Suppressor macrophage treated with lipopolysaccharide for 4 hours (primary cell): ENCODE results near the gene NDUFA9.
A peak's percentile ranks its signal among the peaks of the same experiment; 100 is the strongest.

Experiments
- DNase-seq: peaks from one replicate; pipeline ENCODE4 v3.0.0-alpha.2; 2020

NDUFA9 gene

DNA sequence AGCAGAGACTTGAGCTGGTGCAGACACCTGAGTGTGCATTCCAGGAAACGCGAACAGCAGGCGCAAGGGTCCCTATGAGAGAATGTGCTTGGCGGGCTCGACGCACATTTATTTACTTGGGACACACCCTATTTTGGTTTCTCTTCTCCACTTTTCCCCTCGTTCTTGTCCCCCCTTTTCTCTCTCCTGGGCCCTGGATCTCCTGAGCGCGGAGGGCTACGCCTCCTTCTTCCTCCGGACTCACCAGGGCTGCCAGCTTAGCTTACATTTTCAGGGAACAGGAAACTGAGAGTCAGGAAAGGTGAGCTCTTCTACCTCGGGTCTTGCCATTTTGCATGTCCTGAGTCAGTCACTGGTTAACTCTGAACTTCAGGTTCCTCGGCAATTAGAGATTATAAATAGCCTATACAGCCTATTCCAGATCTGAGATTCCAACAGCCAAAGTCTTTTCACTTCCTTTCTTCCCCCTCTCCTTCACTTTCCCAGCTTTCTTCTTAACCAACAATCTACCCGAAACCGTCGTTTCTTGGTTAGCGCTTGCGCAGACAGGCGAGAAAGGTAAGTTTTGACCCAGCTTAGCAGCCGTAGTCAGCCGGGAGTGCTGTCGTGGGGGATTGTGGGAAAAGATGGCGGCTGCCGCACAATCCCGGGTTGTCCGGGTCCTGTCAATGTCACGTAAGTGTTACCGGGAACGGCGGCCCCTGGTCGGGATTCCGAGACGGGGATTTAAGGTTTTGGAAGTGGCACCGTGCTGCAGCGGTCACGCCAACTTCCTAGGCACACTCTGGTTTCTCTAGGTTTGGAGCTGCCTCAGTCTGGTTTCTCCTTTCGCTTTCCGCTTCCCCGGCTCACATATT lies at the start of gene NDUFA9, which contains the start of gene AKAP3:
TSS of gene NDUFA9 (plus strand) at position 614 of the 857 bp plus-strand sequence. CDS start at position 627, 13 bp downstream.
TSS of gene AKAP3 (minus strand) at position 551 of the 857 bp plus-strand sequence. CDS start 10,855 bp downstream, outside the sequence.
- DNase-seq = peak; percentile 88

DNA sequence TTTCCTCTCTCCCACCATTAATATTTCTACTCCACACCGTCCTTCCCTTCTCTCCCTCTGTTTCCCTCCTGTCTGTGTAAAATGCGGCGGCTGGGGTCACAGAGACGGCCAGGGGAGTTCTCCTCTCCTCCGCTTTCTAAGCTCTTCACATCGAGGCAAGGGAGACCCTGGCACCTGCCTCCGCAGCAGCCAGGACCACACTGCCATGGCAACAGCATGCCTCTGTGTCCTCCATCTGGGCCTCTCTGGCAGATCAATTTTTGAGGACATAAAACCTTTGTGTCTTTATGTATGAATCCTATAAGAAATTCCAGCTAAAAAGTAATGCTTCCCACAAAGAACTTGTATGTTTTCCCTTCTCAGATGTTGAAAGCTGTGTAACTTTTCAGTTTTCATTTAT lies 45.5 kb upstream of the NDUFA9 start:
- no peak for DNase-seq

DNA sequence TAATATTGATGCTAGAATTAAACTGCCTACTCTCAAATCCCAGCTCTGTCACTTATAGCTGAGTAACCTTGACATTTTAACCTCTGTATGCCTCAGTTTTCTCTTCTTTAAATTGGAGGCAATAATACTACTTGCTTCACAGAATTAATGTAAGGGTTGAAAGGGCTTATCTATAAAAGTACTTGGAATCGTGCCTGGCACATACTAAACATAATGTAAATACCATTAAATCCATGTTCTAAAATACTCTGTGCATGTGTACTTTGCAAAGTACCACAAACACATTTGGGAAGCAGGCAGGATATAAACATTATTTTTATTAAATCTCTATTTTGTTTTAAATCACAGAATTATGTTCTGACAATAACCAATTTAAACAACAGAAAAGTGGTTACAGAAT lies 45.0 kb upstream of the NDUFA9 start:
- DNase-seq = no peak

DNA sequence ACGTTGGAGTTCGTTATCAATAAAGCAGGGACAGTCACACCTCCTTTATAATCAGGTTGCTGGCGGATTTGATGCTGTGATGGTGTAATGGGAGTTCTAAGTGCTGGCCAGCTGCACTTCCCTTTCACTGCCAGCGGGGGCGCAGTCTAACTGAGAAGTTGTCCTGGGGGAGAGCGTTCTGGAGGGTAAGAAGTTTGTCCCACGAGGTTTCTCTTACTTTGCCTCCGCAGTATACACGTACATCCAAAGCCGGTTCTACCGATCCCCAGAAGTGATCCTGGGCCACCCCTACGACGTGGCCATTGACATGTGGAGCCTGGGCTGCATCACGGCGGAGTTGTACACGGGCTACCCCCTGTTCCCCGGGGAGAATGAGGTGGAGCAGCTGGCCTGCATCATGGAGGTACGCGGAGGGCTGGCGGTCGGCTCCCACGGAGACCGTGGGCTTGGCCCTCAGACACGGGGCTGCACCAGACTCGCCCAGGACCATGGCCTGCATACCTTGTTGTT lies 44.2 kb upstream of the NDUFA9 start:
- DNase-seq = peak; percentile 94

DNA sequence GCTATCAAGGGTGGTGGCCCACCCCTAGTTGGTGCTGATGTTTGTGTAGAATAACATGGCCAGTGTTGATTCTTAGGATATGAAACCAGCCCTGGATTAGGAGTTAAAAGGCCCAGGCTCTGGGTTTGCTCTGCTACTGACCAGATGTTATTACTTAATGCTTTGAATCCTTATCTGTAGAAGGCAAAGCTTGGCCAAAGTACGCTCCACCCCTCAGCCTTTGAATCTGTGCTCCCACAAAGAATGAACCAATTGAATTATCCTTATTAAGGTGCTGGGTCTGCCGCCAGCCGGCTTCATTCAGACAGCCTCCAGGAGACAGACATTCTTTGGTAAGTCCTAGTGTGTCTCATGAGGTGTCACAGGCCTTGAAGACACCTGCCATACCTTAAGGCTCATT lies 41.9 kb upstream of the NDUFA9 start:
- DNase-seq = no peak

DNA sequence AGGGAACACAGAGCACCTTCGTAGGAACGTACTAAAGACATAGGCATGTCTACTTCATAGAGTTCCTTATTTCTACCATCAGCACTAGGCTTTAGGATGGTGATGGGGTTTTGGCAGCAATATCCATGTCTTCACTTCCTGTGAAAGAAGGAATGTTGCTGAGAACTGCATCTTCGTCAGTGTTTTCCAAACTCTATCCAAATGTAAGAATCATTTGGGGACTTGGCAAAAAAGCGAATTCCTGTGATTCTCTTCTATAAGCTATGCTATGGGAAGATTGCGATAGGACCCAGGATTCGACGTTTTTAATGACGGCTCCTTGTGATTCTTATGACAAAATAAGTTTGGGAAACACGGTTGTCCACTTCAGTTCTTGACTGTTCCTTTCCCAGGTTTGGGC lies 39.8 kb upstream of the NDUFA9 start:
- no peak for DNase-seq

DNA sequence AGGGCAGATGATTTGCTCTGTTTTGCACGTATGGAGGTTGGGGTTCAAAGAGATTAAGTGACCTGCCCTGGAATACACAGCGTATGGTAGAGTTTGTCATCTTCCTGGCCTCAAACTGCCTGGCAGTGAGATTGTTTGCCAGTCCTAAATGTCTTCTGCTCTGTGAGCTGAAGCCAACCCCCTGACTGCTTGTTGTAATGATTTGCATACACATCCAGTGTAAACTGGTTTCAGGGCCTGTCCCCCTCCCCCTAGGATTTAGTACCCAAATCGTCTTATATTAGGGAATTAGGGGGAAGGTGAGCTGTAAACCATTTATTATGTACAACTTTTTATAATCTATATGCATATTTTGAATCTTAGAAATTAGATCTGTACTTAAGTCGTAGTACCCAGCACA lies 38.4 kb upstream of the NDUFA9 start:
- no peak for DNase-seq

DNA sequence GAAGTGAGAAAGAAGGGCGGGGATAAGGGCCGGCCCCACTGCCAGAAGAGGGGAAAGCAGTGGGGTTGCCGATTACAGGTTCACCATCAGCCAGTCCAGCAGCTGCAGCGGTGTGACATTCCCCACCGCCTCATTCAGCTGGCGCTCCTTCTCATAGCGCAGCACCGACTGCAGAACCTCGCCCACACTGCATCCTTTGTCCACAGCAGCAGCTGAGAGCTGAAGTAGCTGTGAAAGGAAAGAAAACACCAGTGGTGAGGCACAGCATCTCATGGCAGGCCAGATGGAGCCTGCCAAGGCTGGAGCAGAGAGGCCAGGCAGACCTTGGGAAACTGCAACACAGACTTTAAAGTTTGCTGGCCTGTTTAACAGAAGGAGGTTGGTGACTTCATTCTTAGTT lies 33.2 kb upstream of the NDUFA9 start:
- DNase-seq = no peak

DNA sequence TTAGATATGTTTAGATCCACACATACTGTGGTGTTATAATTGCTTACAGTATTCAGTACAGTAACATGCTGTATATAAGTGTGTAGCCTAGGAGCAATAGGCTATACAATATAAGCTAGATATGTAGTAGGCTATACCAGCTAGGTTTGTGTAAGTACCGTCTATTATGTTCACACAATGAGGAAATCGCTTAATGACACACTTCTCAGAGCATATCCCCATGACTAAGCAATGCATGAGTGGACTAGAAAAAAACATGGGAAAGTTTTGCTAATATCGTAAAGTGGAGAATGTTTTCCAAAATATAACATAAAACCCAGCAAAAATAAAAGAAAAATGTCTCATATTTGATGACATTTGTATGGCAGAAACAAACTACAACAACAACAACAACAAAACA lies 27.4 kb upstream of the NDUFA9 start:
- peak; percentile 32 for DNase-seq

DNA sequence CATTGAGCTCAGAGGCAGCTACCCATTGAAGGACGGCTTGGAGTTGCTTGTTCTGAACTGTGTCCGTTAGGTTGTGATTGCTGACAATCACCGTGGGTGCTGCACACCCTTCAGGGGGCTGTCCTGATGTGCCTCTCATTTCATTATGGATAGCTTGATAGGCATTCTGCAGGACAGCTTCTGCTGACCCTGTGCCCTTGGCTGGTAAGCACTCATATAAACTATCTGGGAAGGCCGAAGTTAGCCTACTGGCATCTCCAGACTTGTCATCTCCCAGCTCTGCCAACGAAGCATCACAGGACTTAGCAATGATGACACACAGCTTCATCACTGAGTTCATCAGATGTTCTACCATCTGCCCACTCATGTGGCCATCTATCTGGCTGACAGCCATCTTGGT lies 22.4 kb upstream of the NDUFA9 start:
- DNase-seq = no peak

DNA sequence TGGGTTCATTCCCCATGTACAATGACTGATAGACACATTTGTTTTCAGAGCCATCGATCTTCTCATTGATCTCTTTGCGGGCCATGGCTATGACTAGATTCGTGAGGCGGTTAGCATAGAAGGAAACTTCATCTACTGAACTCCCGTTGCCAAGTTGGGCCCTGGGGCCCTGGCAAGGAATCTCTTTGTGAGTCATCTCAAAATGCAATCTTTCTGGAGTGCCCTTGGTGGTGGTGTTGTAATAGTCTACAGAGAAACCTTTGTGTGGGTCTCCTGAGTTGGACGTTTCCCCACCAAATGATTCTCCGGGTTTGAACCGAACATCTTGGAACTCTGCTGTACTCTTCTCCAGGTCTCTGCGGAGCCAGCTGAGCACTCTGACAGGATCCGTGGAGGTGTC lies 20.5 kb upstream of the NDUFA9 start:
- no peak for DNase-seq

DNA sequence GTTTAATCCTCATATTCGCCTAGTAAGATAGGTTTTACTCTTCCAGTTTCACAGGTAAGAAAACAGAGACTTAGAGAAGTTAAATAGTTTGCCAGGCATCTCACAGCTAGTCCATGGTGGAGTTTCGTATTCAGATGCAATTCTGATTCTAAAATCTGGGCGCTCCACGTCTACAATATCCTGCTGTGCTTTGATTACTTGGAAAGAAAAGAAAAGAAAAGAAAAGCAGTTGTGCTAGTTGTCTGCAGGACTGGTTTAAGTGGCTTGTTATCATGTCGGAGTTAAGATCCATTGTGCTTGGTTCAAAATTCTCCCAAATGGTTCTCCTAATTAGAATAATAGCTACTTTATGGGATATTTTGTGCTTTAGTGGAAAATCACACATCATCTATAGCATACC lies 18.7 kb upstream of the NDUFA9 start:
- no peak for DNase-seq

DNA sequence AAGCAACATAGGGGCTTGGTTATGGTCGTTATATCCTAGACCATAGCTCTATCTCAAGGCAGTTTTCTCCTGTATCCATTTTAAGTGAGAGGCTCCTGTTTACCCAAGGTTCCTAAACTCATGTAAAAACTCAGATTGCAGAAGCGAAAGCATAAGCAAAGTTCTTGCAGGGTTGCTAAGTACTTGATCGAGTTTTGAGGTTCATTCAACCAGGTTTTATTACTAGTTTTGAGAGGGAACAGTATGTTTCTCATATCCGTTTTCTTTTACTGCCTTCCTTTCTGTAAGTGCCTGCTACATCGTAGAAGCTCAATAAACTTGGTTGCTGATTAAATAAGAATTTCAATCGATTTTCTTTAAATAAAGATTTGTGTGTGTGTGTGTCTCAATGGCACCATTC lies 5.2 kb upstream of the NDUFA9 start:
- no peak for DNase-seq

DNA sequence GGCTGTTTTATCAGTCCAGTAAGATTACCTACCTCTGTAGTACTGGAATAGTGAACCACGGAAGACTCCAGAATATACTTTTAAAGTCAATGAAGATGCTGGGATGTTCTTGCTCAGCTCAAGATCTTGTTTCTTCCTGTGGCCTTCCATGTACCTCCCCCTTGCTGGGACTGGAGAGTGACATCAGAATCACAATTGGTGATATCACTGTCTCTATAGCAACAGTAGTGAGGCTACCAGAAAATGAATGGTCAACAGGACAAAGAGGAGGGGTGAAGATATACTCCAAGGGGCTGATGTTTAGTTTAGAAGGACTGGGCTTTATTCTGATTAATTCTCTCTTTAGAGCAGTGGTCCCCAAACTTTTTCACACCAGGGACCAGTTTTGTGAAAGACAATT lies 3.9 kb upstream of the NDUFA9 start:
- no peak for DNase-seq

DNA sequence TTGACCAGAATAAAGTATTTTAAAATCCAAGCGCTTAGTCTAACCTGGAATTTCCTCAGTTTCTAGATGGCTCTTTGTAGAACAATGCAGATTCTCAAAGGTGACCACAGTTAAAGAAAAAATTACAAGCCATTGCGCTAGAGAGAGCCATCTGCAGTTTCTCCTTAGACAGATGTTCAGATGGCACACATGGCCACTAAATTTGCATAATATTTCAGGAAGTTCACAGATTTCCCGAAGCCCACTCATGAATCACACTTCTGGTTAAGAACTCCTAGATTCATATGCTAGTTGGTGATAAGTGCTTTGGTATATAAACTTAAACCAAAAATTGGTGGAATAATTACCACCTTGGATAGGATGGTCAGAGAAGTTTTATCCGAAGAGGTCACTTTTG lies 812 bp upstream of the NDUFA9 start:
- peak; percentile 88 for DNase-seq

DNA sequence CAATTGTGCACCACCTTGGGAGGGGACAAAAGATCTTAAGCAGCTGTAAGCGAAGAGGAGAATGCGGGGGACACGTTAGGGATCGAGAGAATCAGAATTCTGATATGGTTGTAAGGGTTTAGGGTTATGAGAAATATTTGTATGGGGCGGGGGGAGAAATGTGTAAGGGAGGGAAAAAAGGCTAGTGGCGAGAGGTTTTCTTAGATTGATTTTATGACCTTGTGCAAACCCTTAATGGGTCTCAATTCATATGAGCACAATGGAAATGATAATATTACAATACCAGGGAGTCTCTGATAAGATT lies 396 bp downstream of the NDUFA9 start:
- DNase-seq = no peak

DNA sequence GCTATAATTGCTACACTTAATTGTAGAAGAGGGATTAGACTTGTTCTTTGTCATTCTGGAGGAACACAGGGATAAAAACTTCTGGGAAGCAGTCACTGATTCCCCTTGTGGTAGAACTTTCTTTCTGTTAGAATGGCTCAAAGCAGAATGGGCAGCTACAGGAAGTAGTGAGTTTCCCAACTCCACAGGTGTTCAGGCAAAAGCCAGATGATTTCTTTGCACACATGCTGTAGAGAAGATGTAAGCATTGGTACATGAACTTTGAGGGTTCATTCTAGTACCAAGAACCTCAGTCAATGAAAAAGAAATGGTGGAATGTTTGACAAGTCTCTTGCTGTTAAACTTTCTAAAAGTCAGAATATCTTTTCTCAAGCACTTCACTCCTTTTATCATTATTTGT lies 4.3 kb downstream of the NDUFA9 start:
- DNase-seq = no peak

DNA sequence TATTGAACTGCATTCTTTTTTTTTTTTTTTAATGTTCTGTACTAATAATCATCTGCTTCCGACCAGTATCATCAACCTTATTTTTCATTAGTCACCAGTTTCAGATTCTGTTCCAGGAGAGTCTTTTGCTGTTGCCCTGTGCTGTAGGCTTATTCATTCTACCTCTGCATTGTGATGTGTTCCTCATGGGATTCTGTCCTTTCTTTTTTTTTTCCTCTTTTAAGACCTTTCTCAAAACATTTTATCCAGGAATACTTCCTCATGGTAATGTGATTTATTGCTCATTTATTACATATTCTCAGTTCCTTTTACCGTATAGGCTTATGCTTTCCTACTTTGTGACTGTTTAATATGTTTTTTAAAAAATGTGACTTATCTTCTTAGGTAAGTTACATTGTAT lies 4.8 kb downstream of the NDUFA9 start:
- peak; percentile 49 for DNase-seq

DNA sequence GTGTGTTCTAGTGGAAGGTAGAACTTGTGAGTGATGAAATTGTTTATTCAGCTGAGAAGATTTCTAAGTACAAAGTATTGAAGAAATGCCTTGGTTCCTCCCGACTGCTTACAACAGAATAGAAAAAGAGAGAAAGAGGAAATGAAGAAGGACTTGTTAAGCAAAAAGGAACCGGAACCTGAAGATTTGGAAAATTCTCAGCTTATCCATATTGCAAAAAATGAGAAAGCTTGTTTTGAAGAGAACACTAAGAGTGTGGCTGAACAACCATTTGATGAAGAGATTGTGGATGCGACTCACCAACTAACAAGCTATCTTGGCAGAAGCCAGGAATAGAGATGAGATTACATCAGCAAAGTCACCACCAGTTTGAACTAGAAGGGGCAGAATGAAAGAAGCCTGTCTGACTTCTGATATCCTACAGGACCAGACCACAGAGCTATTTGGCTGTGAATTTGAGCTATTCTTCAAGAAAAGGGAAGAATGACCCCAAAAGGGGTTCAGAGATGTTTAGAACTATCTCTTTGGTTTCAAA lies 15.1 kb downstream of the NDUFA9 start:
- DNase-seq = peak; percentile 63

DNA sequence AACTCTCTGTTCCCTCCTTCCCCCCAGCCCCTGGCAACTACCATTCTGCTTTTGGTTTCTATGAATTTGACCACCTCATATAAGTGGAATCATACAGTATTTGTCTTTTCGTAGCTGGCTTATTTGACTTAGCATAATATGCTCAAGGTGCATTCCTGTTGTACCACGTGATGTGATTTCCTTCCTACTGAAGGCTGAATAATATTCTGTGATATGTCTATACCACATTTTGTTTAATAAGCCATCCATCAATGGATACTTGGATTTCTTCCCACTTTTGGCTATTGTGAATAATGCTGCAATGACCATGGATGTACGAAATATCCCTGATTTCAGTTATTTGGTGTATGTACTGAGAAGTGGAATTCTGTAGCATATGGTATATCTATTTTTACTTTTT lies 16.3 kb downstream of the NDUFA9 start:
- no peak for DNase-seq

DNA sequence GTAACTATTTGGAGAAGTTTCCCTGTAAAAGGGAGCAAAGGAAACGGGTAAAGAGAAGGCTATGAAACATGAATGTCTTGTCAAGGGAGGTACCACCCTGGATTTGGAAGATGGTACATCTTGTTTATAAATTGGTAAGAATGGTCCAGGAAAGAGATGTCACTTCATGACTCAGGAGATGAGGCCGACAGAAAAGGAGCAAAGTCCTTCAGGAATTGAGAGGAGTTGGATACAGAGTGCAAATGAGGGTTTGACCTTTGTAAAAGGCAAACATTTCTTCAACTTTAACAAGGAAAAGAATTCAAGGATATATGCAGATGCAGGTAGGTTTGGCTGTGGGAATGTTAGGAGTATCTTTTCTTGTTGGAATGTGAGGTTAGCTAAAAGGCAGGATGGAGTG lies 30.8 kb downstream of the NDUFA9 start:
- no peak for DNase-seq

DNA sequence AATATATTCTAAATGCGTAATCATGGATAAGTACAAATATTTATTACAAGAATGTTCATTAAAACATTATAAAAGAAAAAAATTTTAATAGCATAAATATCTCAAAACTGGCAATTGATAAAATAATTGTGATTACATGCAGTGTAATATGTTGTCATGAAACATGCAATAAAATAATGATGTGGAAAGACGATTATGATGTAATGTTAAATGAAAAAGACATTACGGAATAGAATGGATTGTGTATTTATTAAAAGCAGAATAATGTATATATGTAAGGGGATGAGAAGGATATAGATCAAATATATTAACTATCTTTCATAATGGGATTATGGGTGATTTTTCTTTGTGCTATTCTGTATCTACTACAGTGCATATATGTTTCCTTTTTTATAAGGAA lies 32.8 kb downstream of the NDUFA9 start:
- no peak for DNase-seq

DNA sequence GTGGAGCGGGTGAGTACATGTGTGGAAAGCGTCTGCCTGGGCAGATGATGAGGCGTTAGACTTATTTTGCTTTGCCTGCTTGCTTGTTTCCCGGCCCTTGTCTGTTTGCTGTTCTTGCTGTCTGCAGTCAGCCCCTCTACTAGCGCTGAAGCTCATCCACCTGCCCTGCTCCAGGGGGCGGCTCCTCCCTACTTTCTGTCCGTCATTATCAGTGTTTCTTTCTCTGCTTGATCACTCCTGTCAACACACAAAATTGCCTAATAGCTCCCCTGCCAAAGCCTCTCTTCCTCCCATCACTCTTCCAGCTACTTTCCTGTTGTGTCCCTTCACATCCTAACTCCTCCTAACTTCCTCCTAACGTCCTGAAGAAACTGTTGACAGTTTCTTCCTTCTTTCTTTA lies 36.4 kb downstream of the NDUFA9 start:
- no peak for DNase-seq

DNA sequence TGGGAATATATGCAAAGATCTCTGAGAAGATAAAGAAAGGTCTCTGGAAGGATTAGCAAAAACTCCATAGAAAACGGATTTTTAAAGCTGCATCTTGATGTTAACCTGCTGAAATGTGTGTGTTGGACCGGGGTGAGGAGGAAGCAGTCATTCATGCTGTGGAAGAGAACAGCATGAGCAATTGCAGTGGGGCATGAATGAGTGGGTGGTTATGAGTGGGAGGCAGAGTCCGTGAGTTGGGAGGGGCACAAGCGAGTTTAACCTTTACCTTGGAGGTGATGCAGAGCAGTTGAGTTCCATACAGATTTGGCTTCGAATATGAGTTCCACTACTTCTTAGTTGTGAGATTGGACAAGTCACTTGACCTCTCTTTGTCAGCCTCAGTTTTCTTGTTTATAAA lies 41.8 kb downstream of the NDUFA9 start:
- no peak for DNase-seq
